Bronchial epithelial cell (primary cell): ENCODE results near the gene SPAG17. TPM values are rescaled to one million over a fixed set of nuclear protein-coding genes. Genes with fewer than 3 reads are reported as not detected.

ENCODE experiments used
- DNase-seq: peaks from one replicate; pipeline ENCODE4 v3.0.0-alpha.2; 2010; ENCODE audit warnings: low read depth
- FAIRE-seq: peaks from 2 replicates; lab custom pipeline; 2011; peaks lifted over from hg19 to GRCh38; lab: Jason Lieb, UNC
- H3K27me3 ChIP-seq: 2 replicates; pipeline ENCODE4 v1.5.1; 2011; ENCODE audit warnings: low read length; ENCODE audit not compliant: control insufficient read depth, insufficient read depth
- H3K36me3 ChIP-seq: 2 replicates; pipeline ENCODE4 v1.5.1; 2011; ENCODE audit warnings: low read length; ENCODE audit not compliant: control insufficient read depth, insufficient read depth
- H3K4me3 ChIP-seq: 2 replicates; pipeline ENCODE4 v1.5.1; 2011; ENCODE audit warnings: mild to moderate bottlenecking, low read depth, low read length, control low read depth
- total RNA-seq: library from RNA; depleted of rRNA; stranded (reverse); fragments of >200 nt; gene quantifications from 2 replicates; pipeline ENCODE4 v1.2.1, GENCODE V29; 2014
- TF ChIP-seq, protein P1 (sequence below): IDR thresholded peaks from 2 replicates; pipeline ENCODE4 v1.5.1; 2011; ENCODE audit warnings: mild to moderate bottlenecking, moderate library complexity, low read length, control low read depth, inconsistent platforms; ENCODE audit not compliant: insufficient read depth, severe bottlenecking

The SPAG17 gene
- total RNA-seq, 1 donor from 2014 or later = under 0.01 TPM

DNA sequence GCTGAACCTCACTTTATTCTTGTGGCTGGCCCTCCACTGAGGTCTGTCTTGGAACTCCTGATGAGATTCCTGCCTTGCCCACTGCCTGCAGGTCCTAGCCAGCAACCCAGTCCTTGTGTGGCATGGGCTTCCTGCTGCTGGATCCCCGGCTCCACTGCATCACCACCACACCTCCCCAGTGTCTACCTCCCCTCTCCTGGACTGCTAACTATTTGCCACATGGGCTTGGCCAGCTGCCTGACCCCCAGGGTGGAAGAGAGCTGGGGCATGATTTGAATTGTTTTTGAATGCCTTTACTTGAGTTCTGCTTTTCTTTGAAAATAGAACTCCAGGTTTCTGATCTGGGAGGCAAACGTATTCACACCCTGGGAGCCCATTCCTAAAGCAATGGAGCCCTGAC, 41.2 kb downstream of the SPAG17 start:
- Histone ChIP-seq H3K27me3 (no peaks in the 10 kb centered on the region), H3K36me3 (no peaks in the 10 kb centered on the region), H3K4me3 (no peak overlapping the region)
- TF ChIP-seq, protein P1, sequence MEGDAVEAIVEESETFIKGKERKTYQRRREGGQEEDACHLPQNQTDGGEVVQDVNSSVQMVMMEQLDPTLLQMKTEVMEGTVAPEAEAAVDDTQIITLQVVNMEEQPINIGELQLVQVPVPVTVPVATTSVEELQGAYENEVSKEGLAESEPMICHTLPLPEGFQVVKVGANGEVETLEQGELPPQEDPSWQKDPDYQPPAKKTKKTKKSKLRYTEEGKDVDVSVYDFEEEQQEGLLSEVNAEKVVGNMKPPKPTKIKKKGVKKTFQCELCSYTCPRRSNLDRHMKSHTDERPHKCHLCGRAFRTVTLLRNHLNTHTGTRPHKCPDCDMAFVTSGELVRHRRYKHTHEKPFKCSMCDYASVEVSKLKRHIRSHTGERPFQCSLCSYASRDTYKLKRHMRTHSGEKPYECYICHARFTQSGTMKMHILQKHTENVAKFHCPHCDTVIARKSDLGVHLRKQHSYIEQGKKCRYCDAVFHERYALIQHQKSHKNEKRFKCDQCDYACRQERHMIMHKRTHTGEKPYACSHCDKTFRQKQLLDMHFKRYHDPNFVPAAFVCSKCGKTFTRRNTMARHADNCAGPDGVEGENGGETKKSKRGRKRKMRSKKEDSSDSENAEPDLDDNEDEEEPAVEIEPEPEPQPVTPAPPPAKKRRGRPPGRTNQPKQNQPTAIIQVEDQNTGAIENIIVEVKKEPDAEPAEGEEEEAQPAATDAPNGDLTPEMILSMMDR = no peak
- no peak for FAIRE-seq
- no peak for DNase-seq

DNA sequence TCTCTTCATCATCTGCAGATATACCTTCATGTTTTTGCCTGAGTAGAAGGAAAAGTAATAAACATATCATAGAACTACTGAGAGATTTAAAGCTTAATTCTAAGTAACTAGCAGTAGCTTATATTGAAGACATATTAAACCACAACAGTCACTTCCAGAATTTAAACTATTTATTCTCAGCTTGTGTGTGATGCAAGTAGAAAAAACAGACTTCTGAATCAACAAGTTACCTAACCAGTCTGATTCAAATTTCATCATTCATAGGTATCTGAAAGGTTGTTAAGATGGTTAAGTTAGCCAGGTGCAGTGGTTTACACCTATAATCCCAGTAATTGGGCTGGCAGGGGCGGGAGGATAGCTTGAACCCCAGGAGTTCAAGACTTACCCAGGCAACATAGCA, 41.9 kb downstream of the SPAG17 start:
- no peak for FAIRE-seq
- Histone ChIP-seq H3K27me3 (no peaks in the 10 kb centered on the region), H3K4me3 (no peak overlapping the region), H3K36me3 (no peaks in the 10 kb centered on the region)
- TF ChIP-seq, protein P1 = no peak
- DNase-seq = peak; percentile 80

DNA sequence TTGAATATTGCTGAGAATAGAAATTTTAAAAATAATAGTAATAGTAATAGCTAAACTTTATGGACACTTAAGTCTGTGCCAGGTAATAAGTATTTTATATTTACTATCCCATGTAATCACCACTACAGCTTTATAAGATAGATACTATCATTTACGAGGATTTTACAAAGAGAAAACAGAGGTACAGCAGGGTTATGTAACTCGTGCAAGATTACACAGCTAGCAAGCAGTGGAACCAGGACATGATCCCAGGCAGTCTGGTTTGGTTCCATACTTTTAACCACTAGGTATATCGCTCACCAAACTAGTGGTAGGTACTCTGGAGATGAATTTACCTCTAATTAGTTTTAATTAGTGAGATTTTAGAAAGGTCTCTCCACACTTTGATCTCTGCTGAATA, 42.5 kb downstream of the SPAG17 start:
- Histone ChIP-seq H3K4me3 (no peak overlapping the region), H3K36me3 (no peaks in the 10 kb centered on the region), H3K27me3 (no peaks in the 10 kb centered on the region)
- TF ChIP-seq, protein P1 = no peak
- FAIRE-seq (no peak), DNase-seq (no peak)

DNA sequence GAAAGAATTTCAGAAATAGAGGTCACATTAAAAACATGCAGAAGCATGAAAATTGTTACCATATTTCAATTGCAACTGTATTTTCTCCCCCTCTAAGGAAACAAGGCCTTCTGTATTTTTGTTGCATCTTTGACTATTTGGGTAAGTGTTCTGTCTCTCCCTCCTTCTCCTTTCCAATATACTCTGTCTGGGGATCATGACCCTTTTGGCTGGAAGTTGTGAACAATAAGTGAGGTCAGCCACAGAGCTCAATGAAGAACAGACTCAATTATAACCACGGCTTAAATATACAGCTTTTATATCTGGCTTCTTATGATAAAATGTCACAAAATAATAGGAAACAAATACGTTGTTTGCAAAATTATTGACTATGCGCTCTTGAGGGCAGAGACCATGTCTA, 47.1 kb downstream of the SPAG17 start:
- no peak for DNase-seq
- H3K36me3 ChIP-seq = no peaks in the 10 kb centered on the region
- TF ChIP-seq, protein P1 = no peak
- H3K27me3 ChIP-seq = no peaks in the 10 kb centered on the region
- no peak overlapping the region for H3K4me3 ChIP-seq
- FAIRE-seq = no peak

DNA sequence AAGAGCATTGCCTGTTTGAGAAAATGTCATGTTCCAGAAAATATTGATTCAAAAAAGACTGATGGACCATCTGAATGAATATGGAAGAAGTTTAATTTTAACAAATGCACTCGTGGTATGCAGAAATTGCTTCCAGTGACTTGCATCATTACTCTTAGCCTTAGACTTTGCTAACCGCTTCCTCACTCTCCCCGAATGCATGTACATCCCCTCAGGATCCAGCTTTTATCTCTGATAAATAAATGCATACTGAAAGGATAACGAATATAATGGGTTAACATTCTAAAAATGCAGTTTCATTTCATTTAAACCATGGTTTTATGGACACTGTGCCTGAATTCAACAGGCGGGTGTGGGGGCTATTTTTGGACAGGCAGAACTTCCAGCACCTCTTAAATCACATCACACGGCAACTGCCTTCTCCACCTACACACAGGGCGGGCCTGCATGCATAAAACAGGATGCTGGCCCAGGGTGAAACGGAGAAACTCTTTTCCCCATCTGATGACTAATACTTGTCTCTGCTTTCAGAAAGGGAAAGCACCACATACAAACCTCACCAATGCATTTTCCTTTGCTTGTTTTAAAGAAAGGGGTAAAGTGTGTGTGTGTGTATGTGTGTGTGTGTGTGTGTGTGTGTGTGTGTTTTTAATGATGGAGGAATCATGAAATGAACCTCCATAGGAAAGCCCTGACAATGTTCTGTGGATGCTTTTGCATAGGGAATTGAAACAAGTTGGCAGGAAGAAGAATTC, 48.7 kb downstream of the SPAG17 start:
- DNase-seq = peak; percentile 84
- no peaks in the 10 kb centered on the region for H3K36me3 ChIP-seq
- no peak for FAIRE-seq
- TF ChIP-seq, protein P1 = no peak
- no peaks in the 10 kb centered on the region for H3K27me3 ChIP-seq
- H3K4me3 ChIP-seq = no peak overlapping the region

DNA sequence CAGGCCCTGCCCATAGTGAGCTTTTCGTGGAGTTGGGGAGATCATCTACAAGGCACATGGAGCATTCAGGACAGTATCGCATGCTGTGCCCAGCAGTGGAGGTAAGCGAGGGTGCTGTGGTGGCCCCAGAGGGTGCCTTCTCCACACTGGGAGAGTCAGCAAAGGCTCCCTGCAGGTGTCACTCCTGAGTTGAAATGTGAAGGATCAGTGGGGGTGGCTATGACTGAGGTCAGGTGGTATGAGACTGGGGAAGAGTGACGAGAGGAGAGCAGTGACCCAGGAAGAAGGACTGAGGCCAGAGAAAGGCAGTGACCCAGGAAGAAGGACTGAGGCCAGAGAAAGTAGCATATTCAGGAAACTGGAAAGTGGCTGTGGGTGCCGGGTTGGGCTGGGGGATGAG, 53.0 kb downstream of the SPAG17 start:
- DNase-seq (no peak), FAIRE-seq (no peak)
- Histone ChIP-seq H3K36me3 (no peaks in the 10 kb centered on the region), H3K27me3 (no peaks in the 10 kb centered on the region), H3K4me3 (no peak overlapping the region)
- TF ChIP-seq, protein P1 = no peak
